HUES64 (cell line): ENCODE data around the gene HOXB3. TPM values are rescaled to one million over a fixed set of nuclear protein-coding genes. Genes with fewer than 3 reads are reported as not detected.

Experiments used
- H3K27ac ChIP-seq: 2 replicates; pipeline ENCODE4 v1.7.0; 2013; ENCODE audit warnings: low read depth, low read length, inconsistent platforms
- H3K27me3 ChIP-seq: 2 replicates; pipeline ENCODE4 v1.6.1; 2013; ENCODE audit warnings: mild to moderate bottlenecking, low read length; ENCODE audit not compliant: insufficient read depth
- H3K36me3 ChIP-seq: 2 replicates; pipeline ENCODE4 v1.6.1; 2013; ENCODE audit warnings: mild to moderate bottlenecking, low read length; ENCODE audit not compliant: insufficient read depth
- H3K4me1 ChIP-seq: 2 replicates; pipeline ENCODE4 v1.6.1; 2013; ENCODE audit warnings: mild to moderate bottlenecking, low read length, moderate library complexity; ENCODE audit not compliant: insufficient read depth
- H3K4me3 ChIP-seq: 2 replicates; pipeline ENCODE4 v1.5.1; 2013; ENCODE audit warnings: mild to moderate bottlenecking, low read length, moderate library complexity
- H3K9ac ChIP-seq: 2 replicates; pipeline ENCODE4 v1.6.1; 2013; ENCODE audit warnings: mild to moderate bottlenecking, low read depth, low read length
- H3K9me3 ChIP-seq: 2 replicates; pipeline ENCODE4 v1.6.1; 2013; ENCODE audit warnings: low read depth, low read length; ENCODE audit not compliant: insufficient read depth
- WGBS: fragments of 150-250, 120-280 bp; methylation state at CpG from one replicate; pipeline ENCODE4 v1.1.7; 2013; ENCODE audit warnings: missing lambda C conversion rate; 5-methylcytosine and 5-hydroxymethylcytosine counted together
- polyA plus RNA-seq, 2 experiments: library from polyadenylated mRNA; stranded (reverse); fragments of 50-300 nt; gene quantifications; one replicate each; pipeline ENCODE4 v1.2.3, GENCODE V29; 2013

HOXB3 gene
- polyA plus RNA-seq (2013, experiment 1 of 2) = 3.7 TPM
- polyA plus RNA-seq (2013, experiment 2 of 2) = 9.1 TPM

DNA sequence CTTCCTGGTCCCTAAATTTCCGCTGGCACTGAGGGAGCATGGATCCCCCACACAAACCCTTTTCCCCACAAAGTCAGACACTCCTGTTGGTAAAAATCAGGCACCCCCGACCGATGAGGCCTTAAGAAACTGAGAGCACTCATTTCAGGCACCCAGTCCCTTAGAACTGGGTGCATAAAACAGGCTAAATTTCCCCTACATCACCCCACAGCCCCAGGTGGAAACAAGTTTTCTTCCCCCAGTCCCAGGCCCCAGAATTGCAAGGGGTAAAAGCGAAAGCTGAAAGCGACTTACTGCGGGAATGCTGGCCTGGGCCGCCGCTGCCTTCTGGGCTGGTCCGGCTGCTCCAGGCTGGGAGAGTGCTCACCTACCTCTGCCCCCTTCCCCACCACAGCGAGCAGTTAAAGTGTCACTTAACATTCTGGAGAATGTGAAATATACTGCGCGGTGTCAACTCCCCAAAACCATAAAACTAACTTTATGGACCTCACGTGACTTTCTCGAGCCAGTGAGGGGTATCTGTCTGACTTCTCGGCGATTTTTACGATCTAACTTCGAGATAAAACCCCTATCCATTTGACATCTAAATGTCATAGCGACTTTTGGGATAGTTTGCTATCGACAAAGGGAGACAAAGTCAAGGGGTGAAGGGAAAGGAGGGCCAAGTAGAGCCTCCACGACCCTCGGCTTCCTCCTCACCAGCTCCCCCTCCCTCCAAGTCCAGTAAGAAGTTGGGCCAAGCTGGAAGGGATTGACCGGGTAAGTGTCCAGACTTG is at the start of gene HOXB3:
Gene HOXB3, minus strand, starts transcription at position 411 of the 776 bp plus-strand sequence. CDS start 37,767 bp downstream, outside the sequence.
- no peaks in the 10 kb centered on the region for H3K9me3 ChIP-seq
- H3K36me3 ChIP-seq = no peaks in the 10 kb centered on the region
- H3K4me1 ChIP-seq = peaks cover 7% of the 10 kb centered on the region
- no peak within 1 kb of the TSS for H3K9ac ChIP-seq
- no peak within 1 kb of the TSS for H3K27ac ChIP-seq
- no peak within 1 kb of the TSS for H3K4me3 ChIP-seq
- WGBS = 6% methylated on average over 22 of the region's 23 CpGs
- H3K27me3 ChIP-seq = peaks cover 100% of the 10 kb centered on the region

GRCh38 chr17:48639136-48639535 is 49.1 kb upstream of the HOXB3 start:
- Histone ChIP-seq H3K4me3 (no peak overlapping the region), H3K9ac (no peak overlapping the region), H3K27me3 (peaks cover 100% of the 10 kb centered on the region), H3K27ac (no peak overlapping the region), H3K9me3 (no peaks in the 10 kb centered on the region), H3K4me1 (no peaks in the 10 kb centered on the region; the same call in 1 of the 2 replicates), H3K36me3 (no peaks in the 10 kb centered on the region)
- 55% methylated on average over 5 of the region's 5 CpGs for WGBS

- WGBS = 43% methylated on average over 18 of the region's 18 CpGs
- H3K4me3 ChIP-seq = no peak overlapping the region
- H3K36me3 ChIP-seq = no peaks in the 10 kb centered on the region
- no peak overlapping the region for H3K9ac ChIP-seq
- 0 out of 2 replicates have a peak, but pooled peaks cover 1% of the 10 kb centered on the region for H3K4me1 ChIP-seq
- H3K9me3 ChIP-seq = no peaks in the 10 kb centered on the region
- H3K27me3 ChIP-seq = peaks cover 100% of the 10 kb centered on the region
- H3K27ac ChIP-seq = no peak overlapping the region
Measured at GRCh38 chr17:48637323-48638260, 47.6 kb upstream of the HOXB3 start.

- 2% methylated on average over 38 of the region's 39 CpGs for WGBS
- no peak overlapping the region for H3K9ac ChIP-seq
- no peaks in the 10 kb centered on the region for H3K9me3 ChIP-seq
- H3K4me1 ChIP-seq = 0 out of 2 replicates have a peak, but pooled peaks cover 3% of the 10 kb centered on the region
- H3K27me3 ChIP-seq = peaks cover 100% of the 10 kb centered on the region
- no peaks in the 10 kb centered on the region for H3K36me3 ChIP-seq
- no peak overlapping the region for H3K27ac ChIP-seq
- peak overlapping the region; percentile 15; the same call in 1 of the 2 replicates for H3K4me3 ChIP-seq
Measured at GRCh38 chr17:48636177-48637018, 46.4 kb upstream of the HOXB3 start.

- Histone ChIP-seq H3K9ac (no peak overlapping the region), H3K27me3 (peaks cover 100% of the 10 kb centered on the region), H3K36me3 (no peaks in the 10 kb centered on the region), H3K27ac (no peak overlapping the region), H3K4me3 (no peak overlapping the region), H3K4me1 (0 out of 2 replicates have a peak, but pooled peaks cover 3% of the 10 kb centered on the region), H3K9me3 (no peaks in the 10 kb centered on the region)
- 36% methylated on average over 20 of the region's 20 CpGs for WGBS
Measured at GRCh38 chr17:48634493-48635208, 44.6 kb upstream of the HOXB3 start.

DNA sequence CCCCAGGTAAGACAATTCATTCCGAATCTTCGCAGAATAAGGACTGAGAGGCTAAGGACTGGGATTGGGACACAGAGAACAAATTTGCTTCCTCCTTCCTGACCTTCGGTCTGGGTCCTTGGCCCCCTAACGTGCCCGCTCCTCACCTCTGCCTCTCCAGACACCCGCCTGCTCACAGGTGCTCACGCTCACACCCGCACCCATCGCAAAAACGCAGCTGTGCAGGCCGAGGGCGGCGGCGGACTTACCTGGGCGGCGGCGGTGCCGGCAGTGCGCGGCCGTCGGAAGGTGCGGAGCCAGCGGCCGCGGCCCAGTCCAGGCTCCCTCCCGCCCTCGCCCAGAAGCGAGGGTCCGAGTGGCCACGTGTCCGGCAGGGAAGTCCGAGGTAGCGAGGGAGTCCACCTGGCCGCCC is 43.2 kb upstream of the HOXB3 start:
- H3K27ac ChIP-seq = no peak overlapping the region
- no peaks in the 10 kb centered on the region for H3K9me3 ChIP-seq
- H3K4me1 ChIP-seq = 0 out of 2 replicates have a peak, but pooled peaks cover 3% of the 10 kb centered on the region
- 3% methylated on average over 35 of the region's 35 CpGs for WGBS
- no peaks in the 10 kb centered on the region for H3K36me3 ChIP-seq
- H3K4me3 ChIP-seq = no peak overlapping the region
- peaks cover 100% of the 10 kb centered on the region for H3K27me3 ChIP-seq
- no peak overlapping the region for H3K9ac ChIP-seq

- 0 out of 2 replicates have a peak, but pooled peaks cover 3% of the 10 kb centered on the region for H3K4me1 ChIP-seq
- no peak overlapping the region for H3K27ac ChIP-seq
- WGBS = 13% methylated on average over 7 of the region's 7 CpGs
- H3K9me3 ChIP-seq = no peaks in the 10 kb centered on the region
- no peak overlapping the region for H3K4me3 ChIP-seq
- H3K36me3 ChIP-seq = no peaks in the 10 kb centered on the region
- H3K27me3 ChIP-seq = peaks cover 100% of the 10 kb centered on the region
- H3K9ac ChIP-seq = no peak overlapping the region
Measured at GRCh38 chr17:48632579-48633265, 42.7 kb upstream of the HOXB3 start.

DNA sequence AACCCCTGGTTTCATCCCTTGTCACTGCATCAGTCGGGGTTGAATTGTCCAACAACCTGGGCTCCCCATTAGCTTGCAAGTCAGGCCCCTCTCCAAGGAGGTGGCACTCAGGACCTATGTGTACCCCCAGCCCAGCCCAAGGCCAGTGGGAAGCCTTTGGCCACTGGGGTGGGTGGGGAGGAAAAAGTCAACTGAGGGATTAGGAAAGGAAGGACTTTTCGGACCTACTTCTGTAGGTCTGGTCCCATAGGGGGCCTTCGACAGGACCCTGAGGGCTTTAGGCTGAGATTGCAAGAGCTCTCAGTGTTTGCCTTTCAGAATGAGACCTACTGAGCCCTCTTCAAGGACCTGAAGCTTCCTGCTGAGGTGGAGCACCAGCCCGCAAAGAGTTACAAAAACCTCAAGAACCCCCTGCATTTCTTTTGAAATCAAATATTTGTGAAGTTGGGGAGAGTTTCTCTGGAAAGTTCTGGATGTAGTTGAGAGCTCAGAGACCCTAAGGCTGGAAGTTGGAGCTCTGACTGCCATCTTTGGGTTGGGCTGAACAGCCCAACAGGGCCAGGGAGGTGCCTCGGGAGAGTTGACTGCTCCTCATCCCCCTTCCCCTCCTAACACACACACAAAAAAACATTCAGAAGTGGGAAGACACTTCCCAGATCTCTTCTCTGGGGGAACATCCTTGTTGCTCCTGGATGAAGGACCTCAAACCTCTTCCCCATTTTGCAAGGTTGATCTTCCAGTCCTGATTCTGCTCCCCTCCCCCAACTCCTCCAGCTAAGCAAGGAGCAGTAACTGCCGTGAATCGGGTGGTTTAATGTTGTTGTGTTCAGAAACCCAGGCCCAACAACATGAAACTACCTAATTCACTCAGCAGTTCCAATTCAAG is 41.9 kb upstream of the HOXB3 start:
- Histone ChIP-seq H3K9me3 (no peaks in the 10 kb centered on the region), H3K4me3 (no peak overlapping the region), H3K27me3 (peaks cover 100% of the 10 kb centered on the region), H3K27ac (no peak overlapping the region), H3K9ac (no peak overlapping the region), H3K4me1 (peaks cover 4% of the 10 kb centered on the region; the same call in 1 of the 2 replicates), H3K36me3 (no peaks in the 10 kb centered on the region)
- WGBS = 10% methylated on average over 7 of the region's 7 CpGs
